K562 (cell line): ENCODE data around the gene HINT3. TPM values are rescaled to one million over a fixed set of nuclear protein-coding genes. Genes with fewer than 3 reads are reported as not detected.

Experiments
- ARHGAP35 ChIP-seq: fragments of 450-650 bp; IDR thresholded peaks from 2 replicates; pipeline ENCODE4 v1.6.1; 2018; ENCODE audit not compliant: partially characterized antibody
- ATF1 ChIP-seq, 2 experiments: fragments of 450-650 bp in 1 of 2; IDR thresholded peaks; 2 replicates each; pipeline ENCODE4 v1.6.1; 2016; ENCODE audit warnings: missing compliant biosample characterization in 1 of 2, missing genetic modification characterization in 1 of 2
- BCOR ChIP-seq: fragments of 450-650 bp; IDR thresholded peaks from 2 replicates; pipeline ENCODE4 v1.6.1; 2016
- BDP1 ChIP-seq: IDR thresholded peaks from 3 replicates; pipeline ENCODE4 v1.6.1; 2011; ENCODE audit not compliant: insufficient read length, insufficient read depth
- CCAR2 ChIP-seq: fragments of 200-400 bp; formaldehyde crosslinking; IDR thresholded peaks from 2 replicates; pipeline ENCODE4 v1.6.1; 2017; ENCODE audit warnings: mild to moderate bottlenecking, low read depth, low read length
- CREB1 ChIP-seq, 2 experiments: sonication (generic) in 1 of 2; formaldehyde crosslinking in 1 of 2; IDR thresholded peaks; 2 replicates each; pipeline versions ENCODE4 v1.6.1 to v1.8.0; 2012 to 2022; ENCODE audit warnings: inconsistent platforms in 1 of 2, mild to moderate bottlenecking in 1 of 2, missing genetic modification reagents in 1 of 2, moderate library complexity in 1 of 2
- DACH1 ChIP-seq: fragments of 450-650 bp; IDR thresholded peaks from 2 replicates; pipeline ENCODE4 v1.6.1; 2018; ENCODE audit not compliant: partially characterized antibody
- ILF3 ChIP-seq: fragments of 450-650 bp; IDR thresholded peaks from 2 replicates; pipeline ENCODE4 v1.6.1; 2018; ENCODE audit warnings: antibody characterized with exemption, mild to moderate bottlenecking, moderate library complexity, borderline replicate concordance
- polyA plus RNA-seq, 8 experiments: library from polyadenylated mRNA; depleted of rRNA in 4 of 8; stranded (reverse) in 5 of 8; unstranded in 3 of 8; fragments of >200 nt; fragmentation: Nextera tagmentation in 2 of 8; fragmentation: Illumina TruSeq in 1 of 8; extraction: Ambion mirVana in 2 of 8; extraction: Trizol in 1 of 8; gene quantifications; 2 replicates each; pipeline versions ENCODE4 v1.2.1 to v1.2.3, GENCODE V29; 2011 to 2014; ENCODE audit warnings: inconsistent platforms in 1 of 8, missing spikeins in 1 of 8
- total RNA-seq, 7 experiments: library from RNA; depleted of rRNA in 6 of 7; stranded (reverse); fragments of >200 nt in 6 of 7; fragmentation: Illumina TruSeq in 2 of 7; extraction: Trizol in 2 of 7; gene quantifications; 2 replicates each; pipeline versions ENCODE4 v1.2.1 to v1.2.3, GENCODE V29; 2011 to 2021; ENCODE audit warnings: low replicate concordance in 1 of 7
- TF ChIP-seq, protein P1 (sequence below), 2 experiments: fragments of 150-350 bp in 1 of 2; IDR thresholded peaks; 2 replicates each; pipeline ENCODE4 v1.6.1; 2012 to 2016; ENCODE audit warnings: low read depth in 2 of 2, low read length in 2 of 2, mild to moderate bottlenecking in 1 of 2, moderate library complexity in 1 of 2
- TF ChIP-seq, protein P2 (sequence below): fragments of 450-650 bp; IDR thresholded peaks from 2 replicates; pipeline ENCODE4 v1.6.1; 2017; ENCODE audit warnings: mild to moderate bottlenecking, moderate library complexity
- TF ChIP-seq, protein P3 (sequence below), 2 experiments: fragments of 450-650 bp; formaldehyde crosslinking in 1 of 2; IDR thresholded peaks; 2 replicates each; pipeline versions ENCODE4 v1.4.0 to v1.6.1; 2014 to 2020; ENCODE audit warnings: mild to moderate bottlenecking in 2 of 2, borderline replicate concordance in 1 of 2, low read depth in 1 of 2
- TF ChIP-seq, protein P4 (sequence below), 2 experiments: IDR thresholded peaks; 2 replicates each; pipeline ENCODE4 v1.6.1; 2011; ENCODE audit warnings: borderline replicate concordance in 1 of 2, control low read depth in 1 of 2, low read depth in 1 of 2, low read length in 1 of 2, mild to moderate bottlenecking in 1 of 2, mixed read lengths in 1 of 2, moderate library complexity in 1 of 2; ENCODE audit not compliant: insufficient read depth in 1 of 2, insufficient read length in 1 of 2, poor library complexity in 1 of 2, severe bottlenecking in 1 of 2; ENCODE audit errors: extremely low read depth in 1 of 2

Gene HINT3
- total and polyA plus RNA-seq, 9 of the 15 experiments (the other 6 are each of a cell fraction or from before 2014, with no cell fraction given), result 1.4 to 16.6 (median 10.8) TPM

DNA sequence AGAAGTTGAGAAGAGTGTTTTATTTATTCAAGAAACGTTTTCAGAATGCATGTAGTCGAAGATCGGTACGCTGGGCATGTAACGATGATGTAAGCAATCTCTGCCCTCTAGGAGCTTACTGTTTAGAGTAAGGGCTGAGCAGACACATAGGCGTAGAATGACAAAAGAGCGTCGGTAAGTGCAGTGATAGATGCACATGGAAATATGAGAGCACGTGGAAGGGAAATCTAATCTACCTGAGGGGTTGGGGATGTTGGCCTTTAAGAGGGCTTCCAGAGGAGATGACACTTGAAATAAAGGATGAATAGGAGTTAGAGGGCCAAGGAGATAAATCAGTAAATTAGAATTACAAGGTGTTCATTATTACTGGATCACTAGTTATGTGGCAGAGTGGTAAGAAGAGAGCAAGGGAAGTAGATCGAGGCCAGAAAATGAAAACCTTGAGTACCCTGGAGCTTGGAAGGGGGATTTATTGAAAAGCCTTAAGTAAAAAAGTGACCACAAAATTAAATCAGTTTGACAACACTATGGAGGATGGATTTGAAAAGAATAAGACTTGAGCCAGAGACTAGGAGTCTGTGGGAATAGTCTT is 30.6 kb downstream of the HINT3 start (continued):
- TF ChIP-seq, protein P1, sequence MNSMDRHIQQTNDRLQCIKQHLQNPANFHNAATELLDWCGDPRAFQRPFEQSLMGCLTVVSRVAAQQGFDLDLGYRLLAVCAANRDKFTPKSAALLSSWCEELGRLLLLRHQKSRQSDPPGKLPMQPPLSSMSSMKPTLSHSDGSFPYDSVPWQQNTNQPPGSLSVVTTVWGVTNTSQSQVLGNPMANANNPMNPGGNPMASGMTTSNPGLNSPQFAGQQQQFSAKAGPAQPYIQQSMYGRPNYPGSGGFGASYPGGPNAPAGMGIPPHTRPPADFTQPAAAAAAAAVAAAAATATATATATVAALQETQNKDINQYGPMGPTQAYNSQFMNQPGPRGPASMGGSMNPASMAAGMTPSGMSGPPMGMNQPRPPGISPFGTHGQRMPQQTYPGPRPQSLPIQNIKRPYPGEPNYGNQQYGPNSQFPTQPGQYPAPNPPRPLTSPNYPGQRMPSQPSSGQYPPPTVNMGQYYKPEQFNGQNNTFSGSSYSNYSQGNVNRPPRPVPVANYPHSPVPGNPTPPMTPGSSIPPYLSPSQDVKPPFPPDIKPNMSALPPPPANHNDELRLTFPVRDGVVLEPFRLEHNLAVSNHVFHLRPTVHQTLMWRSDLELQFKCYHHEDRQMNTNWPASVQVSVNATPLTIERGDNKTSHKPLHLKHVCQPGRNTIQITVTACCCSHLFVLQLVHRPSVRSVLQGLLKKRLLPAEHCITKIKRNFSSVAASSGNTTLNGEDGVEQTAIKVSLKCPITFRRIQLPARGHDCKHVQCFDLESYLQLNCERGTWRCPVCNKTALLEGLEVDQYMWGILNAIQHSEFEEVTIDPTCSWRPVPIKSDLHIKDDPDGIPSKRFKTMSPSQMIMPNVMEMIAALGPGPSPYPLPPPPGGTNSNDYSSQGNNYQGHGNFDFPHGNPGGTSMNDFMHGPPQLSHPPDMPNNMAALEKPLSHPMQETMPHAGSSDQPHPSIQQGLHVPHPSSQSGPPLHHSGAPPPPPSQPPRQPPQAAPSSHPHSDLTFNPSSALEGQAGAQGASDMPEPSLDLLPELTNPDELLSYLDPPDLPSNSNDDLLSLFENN (IDR thresholded peaks at IDR 0.05; ENCODE audit: low read depth in 2 of 2, low read length in 2 of 2), result no peak
- TF ChIP-seq DACH1 (no peak), ILF3 (no peak), ARHGAP35 (no peak), CCAR2 (no peak), BCOR (no peak), BDP1 (no peak), ATF1 (CRISPR knock-in tag; IDR thresholded peaks at IDR 0.05) (no peak), ATF1 (tag; IDR thresholded peaks at IDR 0.05) (peak; percentile 23), CREB1 (IDR thresholded peaks at IDR 0.05) (peak; percentile 58; the same call in 1 of the 2 replicates), CREB1 (CRISPR knock-in tag; IDR thresholded peaks at IDR 0.05) (no peak)
- TF ChIP-seq, protein P2, sequence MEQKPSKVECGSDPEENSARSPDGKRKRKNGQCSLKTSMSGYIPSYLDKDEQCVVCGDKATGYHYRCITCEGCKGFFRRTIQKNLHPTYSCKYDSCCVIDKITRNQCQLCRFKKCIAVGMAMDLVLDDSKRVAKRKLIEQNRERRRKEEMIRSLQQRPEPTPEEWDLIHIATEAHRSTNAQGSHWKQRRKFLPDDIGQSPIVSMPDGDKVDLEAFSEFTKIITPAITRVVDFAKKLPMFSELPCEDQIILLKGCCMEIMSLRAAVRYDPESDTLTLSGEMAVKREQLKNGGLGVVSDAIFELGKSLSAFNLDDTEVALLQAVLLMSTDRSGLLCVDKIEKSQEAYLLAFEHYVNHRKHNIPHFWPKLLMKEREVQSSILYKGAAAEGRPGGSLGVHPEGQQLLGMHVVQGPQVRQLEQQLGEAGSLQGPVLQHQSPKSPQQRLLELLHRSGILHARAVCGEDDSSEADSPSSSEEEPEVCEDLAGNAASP, result no peak
- TF ChIP-seq, protein P3, sequence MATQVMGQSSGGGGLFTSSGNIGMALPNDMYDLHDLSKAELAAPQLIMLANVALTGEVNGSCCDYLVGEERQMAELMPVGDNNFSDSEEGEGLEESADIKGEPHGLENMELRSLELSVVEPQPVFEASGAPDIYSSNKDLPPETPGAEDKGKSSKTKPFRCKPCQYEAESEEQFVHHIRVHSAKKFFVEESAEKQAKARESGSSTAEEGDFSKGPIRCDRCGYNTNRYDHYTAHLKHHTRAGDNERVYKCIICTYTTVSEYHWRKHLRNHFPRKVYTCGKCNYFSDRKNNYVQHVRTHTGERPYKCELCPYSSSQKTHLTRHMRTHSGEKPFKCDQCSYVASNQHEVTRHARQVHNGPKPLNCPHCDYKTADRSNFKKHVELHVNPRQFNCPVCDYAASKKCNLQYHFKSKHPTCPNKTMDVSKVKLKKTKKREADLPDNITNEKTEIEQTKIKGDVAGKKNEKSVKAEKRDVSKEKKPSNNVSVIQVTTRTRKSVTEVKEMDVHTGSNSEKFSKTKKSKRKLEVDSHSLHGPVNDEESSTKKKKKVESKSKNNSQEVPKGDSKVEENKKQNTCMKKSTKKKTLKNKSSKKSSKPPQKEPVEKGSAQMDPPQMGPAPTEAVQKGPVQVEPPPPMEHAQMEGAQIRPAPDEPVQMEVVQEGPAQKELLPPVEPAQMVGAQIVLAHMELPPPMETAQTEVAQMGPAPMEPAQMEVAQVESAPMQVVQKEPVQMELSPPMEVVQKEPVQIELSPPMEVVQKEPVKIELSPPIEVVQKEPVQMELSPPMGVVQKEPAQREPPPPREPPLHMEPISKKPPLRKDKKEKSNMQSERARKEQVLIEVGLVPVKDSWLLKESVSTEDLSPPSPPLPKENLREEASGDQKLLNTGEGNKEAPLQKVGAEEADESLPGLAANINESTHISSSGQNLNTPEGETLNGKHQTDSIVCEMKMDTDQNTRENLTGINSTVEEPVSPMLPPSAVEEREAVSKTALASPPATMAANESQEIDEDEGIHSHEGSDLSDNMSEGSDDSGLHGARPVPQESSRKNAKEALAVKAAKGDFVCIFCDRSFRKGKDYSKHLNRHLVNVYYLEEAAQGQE (IDR thresholded peaks at IDR 0.05; ENCODE audit: borderline replicate concordance), result no peak
- TF ChIP-seq, protein P3 (CRISPR knock-in tag; IDR thresholded peaks at IDR 0.05; ENCODE audit: low read depth), result no peak
- TF ChIP-seq, protein P4, sequence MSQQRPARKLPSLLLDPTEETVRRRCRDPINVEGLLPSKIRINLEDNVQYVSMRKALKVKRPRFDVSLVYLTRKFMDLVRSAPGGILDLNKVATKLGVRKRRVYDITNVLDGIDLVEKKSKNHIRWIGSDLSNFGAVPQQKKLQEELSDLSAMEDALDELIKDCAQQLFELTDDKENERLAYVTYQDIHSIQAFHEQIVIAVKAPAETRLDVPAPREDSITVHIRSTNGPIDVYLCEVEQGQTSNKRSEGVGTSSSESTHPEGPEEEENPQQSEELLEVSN (IDR thresholded peaks at IDR 0.05; ENCODE audit: borderline replicate concordance in 1 of 2, extremely low read depth in 1 of 2, insufficient read depth in 1 of 2, insufficient read length in 1 of 2, low read depth in 1 of 2, low read length in 1 of 2, poor library complexity in 1 of 2, severe bottlenecking in 1 of 2), result peak; percentile 16 to 24
